Liver (tissue), 3 donors: Measurements from ENCODE around the gene NEK6.

ENCODE experiments used
- CTCF ChIP-seq: fragments of 150-350 bp; IDR thresholded peaks from 2 replicates; pipeline ENCODE4 v1.5.1; 2017; ENCODE audit warnings: improper control_type of control experiment, low read depth, low read length; ENCODE audit not compliant: missing input control
- RAD21 ChIP-seq, 2 donors: IDR thresholded peaks; 2 replicates each; pipeline ENCODE4 v1.6.1; 2016; ENCODE audit warnings: antibody characterized with exemption in 2 of 2, mild to moderate bottlenecking in 2 of 2
- donor health status: healthy.
- donor health status: healthy.

GRCh38 chr9:124381170-124381945, 123.6 kb downstream of the NEK6 start:
- TF ChIP-seq CTCF (no peak), RAD21 (IDR thresholded peaks at IDR 0.05) (no peak)
